Erythroblast (primary cell): Measurements from ENCODE around the gene SCTR.

Source experiments
- GATA1 ChIP-seq: IDR thresholded peaks from 2 replicates; pipeline ENCODE4 v1.6.1; 2011; ENCODE audit warnings: low read depth, mild to moderate bottlenecking, control low read depth, low read length, moderate library complexity
- POLR2A ChIP-seq: IDR thresholded peaks from 2 replicates; pipeline ENCODE4 v1.6.1; 2011; ENCODE audit warnings: mild to moderate bottlenecking, low read length

DNA sequence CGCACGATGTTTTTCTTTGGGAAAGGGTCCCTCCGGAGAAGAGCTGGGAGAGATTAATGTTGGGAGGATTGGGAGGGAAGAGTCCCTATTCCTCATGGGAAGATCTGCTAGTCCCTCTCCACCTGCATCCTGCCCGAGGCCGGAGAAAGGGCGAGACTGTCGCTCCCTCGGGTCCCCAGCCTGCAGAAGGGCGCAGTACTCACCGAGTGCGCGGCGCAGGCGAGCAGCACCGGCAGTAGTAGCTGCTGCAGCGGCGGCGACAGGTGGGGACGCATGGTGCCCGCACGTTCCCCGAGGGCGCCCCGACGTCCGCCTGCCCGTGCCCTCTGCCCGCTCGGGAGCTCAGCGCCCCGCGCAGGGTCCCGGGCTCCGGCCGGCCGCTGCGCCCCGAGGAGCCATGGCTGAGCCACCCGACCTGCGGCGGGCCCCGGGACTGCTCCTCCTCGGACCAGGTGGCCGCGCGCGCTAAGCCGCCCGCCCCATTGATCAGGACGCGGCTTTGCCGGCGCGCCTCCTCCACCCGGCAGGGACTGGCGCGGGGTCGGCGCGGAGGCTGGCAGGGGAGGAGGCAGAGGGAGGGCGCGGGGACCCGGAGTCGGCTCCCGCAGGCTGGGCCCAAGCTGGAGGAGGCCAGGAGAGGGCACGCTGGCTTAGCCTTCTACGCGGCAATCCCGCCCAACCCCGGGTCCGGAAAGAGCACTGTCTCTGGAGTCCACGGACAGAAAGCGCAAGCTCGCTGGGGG, at the start of gene SCTR:
- TF ChIP-seq POLR2A (no peak), GATA1 (no peak)
